ENCODE results near the gene C1GALT1.

The C1GALT1 gene

DNA sequence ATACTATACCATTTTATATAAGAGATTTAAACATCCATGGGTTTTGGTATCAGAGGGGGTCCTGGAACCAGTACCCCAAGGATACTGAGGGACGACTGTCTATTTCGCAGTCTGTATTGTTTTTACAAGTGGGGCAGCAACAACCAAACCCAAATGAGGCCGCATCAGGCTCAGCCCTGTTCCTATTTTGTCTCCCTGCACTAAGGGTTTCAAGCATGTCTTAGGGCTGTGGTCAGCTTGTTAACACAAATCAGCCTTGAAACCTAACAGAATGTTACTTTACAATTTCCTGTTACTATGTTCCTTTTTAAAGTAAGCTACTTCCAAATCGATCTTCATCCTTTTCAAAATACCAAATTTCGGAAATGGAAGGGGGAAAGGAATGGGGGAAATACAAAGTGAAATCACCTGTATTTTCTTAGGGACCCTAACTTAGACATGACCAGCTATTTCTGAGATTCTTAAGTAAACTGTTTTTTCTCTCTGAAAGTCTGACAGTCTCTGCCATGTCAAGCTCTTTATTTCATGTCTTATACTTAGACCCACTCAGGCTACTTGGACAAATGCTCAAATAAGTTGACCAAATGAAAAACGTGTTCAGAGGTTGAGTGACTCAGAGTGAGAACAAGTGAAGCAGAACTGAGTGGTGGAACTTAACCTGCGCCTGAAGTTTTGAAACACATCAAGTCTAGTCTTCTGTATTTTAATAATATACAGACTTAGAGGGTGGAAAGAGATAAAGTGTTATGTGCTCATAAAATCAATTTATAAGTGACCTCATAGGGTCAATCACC, 75.8 kb downstream of the C1GALT1 start:
- no peak overlapping the region for H3K4me3 ChIP-seq (replicated peaks in 1 of 2; ENCODE audit: low read depth in 2 of 2, low read length in 2 of 2)
- TF ChIP-seq, protein P1, sequence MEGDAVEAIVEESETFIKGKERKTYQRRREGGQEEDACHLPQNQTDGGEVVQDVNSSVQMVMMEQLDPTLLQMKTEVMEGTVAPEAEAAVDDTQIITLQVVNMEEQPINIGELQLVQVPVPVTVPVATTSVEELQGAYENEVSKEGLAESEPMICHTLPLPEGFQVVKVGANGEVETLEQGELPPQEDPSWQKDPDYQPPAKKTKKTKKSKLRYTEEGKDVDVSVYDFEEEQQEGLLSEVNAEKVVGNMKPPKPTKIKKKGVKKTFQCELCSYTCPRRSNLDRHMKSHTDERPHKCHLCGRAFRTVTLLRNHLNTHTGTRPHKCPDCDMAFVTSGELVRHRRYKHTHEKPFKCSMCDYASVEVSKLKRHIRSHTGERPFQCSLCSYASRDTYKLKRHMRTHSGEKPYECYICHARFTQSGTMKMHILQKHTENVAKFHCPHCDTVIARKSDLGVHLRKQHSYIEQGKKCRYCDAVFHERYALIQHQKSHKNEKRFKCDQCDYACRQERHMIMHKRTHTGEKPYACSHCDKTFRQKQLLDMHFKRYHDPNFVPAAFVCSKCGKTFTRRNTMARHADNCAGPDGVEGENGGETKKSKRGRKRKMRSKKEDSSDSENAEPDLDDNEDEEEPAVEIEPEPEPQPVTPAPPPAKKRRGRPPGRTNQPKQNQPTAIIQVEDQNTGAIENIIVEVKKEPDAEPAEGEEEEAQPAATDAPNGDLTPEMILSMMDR (IDR thresholded peaks at IDR 0.05; ENCODE audit: low read depth, low read length) = no peak
- no peak for DNase-seq (ENCODE audit: low read depth in 2 of 2)

DNA sequence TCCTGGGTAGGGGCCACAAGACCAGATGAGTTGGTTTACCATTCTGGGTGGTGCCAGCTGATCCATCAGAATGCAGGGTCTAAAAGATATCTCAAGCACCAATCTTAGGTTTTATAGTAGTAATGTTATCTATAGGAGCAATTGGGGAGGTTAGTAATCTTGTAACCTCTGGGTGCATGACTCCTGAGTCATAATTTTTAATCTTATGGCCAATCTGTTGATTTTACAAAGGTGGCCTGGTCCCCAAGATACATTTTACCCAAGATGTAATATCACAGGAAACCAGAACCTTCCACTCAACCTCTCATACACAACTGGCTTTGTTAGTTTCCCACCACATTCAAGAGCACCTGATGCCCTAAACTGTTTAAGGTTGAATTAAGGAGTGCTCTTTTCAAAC, 79.5 kb downstream of the C1GALT1 start:
- H3K4me3 ChIP-seq (replicated peaks in 1 of 2; ENCODE audit: low read depth in 2 of 2, low read length in 2 of 2) = no peak overlapping the region
- DNase-seq (ENCODE audit: low read depth in 2 of 2) = no peak
- TF ChIP-seq, protein P1 (IDR thresholded peaks at IDR 0.05; ENCODE audit: low read depth, low read length) = no peak

DNA sequence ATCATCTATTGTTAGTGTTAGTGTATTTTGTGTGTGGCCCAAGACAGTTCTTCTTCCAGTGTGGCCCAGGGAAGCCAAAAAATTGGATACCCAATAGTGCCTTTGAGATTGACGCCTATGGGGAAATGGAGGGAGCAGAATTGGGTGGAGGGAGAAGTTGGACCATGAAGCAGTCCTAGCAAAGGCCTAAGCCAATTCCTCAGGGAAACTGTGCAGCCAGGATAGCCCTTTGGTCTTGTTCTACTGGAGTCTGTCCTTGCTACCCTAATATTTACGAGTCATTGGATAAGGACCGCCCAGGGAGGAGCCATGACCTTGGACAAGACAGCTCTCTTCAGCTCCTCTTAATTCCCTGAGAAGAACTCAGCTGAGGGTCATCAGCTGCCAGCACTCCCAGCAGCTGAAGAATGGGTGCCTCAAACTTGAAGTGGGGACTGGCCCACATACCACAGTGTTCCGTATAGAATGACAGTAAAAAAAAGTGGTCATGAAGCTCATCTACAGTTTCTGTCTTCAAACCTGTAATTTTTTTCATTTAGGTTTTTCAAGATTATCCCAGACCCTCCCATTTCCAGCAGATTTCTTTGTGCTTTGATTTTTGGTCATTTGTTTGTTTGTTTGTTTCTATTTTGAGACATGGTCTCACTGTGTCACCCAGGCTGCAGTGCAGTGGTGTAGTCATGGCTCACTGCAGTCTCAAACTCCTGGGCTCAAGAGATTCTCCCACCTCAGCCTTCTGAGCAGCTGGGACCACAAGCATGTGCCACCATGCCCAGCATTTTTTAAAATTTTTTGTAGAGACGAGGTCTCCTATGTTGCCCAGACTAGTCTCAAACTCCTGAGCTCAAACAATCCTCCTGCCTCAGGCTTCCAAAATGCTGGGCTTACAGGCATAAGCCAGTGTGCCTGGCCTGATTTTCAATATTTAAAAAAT, 81.2 kb downstream of the C1GALT1 start:
- TF ChIP-seq, protein P1 (IDR thresholded peaks at IDR 0.05; ENCODE audit: low read depth, low read length) = no peak
- no peak overlapping the region for H3K4me3 ChIP-seq (replicated peaks in 1 of 2; ENCODE audit: low read depth in 2 of 2, low read length in 2 of 2)
- no peak for DNase-seq (ENCODE audit: low read depth in 2 of 2)

DNA sequence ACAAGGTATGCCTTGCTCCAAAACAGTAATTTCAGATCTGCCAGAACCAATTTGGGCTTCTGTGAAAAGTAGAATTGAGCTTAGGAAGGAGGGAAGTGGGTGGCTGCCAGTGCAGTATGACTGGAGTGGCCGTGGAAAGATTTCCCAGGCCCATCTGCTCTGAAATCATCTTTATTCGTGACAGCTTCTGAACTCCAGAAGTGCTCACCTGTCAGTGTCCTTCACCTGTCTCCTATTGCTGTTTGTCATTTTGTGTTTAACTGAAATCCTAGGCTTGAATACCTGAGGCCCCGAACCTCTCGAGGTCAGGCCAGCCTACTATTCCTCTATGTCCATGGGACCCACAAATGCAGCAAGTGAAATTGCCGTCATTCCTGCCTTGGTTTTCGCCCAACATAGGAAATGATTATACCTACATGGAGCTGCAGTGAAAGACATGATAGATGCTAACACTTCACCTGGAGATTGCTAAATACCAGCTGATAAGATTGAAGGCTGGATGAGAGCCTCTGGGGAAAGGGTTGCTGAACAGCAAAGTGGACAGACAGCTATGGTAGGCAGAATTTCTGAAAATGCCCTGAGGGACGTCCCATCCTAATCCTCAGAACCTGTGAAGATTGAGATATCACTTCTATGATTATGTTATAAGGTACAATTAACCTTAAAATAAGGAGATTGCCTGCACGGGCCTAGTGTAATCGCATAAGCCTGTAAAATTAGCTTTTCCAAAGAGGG, 82.1 kb downstream of the C1GALT1 start:
- TF ChIP-seq, protein P1 (IDR thresholded peaks at IDR 0.05; ENCODE audit: low read depth, low read length) = no peak
- DNase-seq (ENCODE audit: low read depth in 2 of 2) = no peak
- H3K4me3 ChIP-seq (replicated peaks in 1 of 2; ENCODE audit: low read depth in 2 of 2, low read length in 2 of 2) = no peak overlapping the region

DNA sequence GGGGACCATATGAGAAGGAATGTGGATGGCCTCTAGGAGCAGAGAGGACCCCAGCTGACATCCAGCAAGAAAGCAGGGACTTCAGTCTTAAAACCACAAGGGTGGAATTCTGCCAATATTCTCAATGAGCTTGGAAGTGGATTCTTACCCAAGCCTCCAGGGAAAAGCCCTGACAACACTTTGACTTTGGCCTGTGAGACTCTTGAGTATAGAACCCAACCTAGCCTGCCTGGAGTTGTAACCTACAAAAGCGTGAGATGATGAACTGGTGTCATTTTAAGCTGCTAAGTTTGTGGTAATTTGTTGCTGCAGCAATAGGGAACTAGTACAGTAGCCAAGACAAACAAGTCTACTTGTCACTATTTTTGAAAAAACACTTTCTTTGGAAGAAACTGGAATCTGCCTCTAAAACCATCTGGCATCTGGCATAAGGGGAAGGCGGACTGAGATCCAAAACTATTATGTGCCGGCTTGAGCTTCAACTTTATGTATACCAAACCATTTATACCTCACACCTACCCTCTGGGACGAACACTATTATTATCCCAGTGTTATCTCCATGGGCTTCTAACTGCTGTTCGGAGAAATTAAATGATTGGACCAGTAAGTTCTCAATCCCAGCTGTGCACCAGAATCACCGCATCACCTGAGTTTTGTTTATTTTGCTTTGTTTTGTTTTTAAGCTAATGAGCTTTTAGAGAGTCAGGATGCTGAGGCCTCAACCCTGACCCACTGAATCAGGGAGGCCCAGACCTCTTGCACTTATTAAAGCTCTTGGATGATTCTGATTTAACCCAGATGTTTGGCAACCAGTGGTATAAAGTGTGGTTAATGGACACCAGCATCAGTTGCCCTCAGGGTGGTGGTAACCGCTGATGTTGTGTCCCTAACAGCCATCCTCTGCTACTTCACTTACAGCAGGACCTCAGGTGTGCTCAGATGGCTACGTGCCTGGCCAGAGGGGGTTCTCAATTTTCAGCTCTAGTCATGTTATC, 83.0 kb downstream of the C1GALT1 start:
- peak; percentile 59 to 67 for DNase-seq (ENCODE audit: low read depth in 2 of 2)
- TF ChIP-seq, protein P1 (IDR thresholded peaks at IDR 0.05; ENCODE audit: low read depth, low read length) = no peak
- H3K4me3 ChIP-seq (replicated peaks in 1 of 2; ENCODE audit: low read depth in 2 of 2, low read length in 2 of 2) = no peak overlapping the region
